ENCODE measurements around the gene ANKRD63. TPM values are rescaled to one million over a fixed set of nuclear protein-coding genes. Genes with fewer than 3 reads are reported as not detected.

The ANKRD63 gene
- total RNA-seq, 1 donor from 2014 or later: not detected

DNA sequence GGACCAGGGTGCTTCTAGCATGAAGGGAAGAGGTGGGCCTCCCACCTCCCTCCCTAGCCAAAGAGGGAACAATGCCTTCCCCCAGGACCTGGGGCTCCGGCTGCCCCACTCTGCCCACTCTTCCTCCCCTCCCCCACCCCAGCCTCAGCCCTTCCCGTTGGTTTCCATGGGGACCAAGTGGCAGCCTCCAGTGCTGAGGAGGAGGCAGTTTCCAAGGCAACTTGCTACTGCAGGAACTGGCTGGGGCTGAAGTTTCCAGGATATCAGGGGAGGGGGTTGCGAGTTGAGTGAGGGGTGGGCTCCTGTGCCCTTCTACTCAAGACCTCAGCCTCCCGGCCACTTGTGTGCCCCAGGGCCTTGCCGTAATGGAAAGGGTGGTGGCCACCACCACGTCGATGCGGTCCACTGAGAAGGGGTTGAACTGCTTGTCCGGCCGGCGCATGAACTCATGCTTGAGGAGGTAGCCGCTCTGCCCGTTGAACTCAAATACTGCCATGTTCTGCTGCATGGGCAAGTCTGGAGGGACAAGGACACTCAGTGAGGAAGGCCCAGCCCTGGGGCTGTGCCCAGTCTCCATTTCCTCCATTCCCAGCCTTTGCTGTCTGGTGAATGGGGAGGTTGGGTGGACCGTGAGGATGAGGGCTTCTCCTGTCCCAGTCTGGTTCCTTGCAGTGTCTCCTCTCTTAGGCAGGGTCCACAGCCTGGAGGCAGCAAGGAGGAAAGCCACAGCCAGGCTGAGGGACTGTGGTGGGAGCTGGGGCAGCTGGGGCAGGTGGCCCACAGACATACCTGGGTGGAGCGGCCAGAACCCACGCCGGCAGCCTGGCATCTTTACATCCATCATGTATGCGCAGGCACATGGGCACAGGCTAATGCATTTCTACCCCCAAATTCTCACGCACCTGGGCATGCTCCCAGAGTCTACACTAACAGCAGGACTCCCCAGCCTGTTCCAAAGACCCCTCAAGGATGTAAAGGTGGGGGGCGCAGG lies 11.3 kb upstream of the ANKRD63 start:
- DNase-seq: peak; percentile 22

DNA sequence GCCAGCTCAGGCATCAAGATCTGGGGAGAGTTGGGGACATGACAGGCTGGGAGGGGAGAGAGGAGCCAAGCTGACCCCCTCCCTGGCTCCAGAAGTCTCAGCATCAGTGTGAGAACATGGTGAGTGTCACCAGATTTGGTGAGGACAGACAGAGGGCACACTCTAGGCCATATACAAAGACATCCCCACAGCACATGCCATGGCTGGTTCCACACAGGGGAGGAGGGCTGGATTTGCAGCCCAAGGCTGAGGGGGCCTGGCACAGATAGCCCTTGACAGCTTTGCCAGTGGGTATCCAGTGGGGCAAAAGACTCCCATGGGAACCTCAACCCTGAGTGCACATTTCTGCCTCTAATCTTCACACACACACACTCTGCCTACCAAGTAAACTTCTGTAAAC lies 10.1 kb upstream of the ANKRD63 start:
- DNase-seq: no peak

DNA sequence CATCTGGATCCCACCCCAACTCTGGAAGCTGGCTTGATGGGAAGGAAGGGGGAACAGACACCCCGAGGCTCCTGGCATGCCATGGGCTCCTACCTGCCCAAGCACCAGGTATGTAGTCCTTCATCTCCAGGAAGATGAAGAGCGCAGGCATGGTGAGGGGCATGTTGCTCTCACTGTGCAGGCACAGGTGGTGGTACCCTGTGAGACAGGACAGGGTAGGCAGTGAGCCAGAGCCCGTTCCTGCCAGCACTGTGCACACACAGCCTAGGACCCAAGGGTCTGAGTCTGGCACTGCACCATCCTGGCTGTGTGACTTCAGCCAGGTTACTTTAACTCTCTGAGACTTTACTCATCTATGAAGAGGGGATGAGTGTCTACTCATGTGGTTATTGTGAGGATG lies 9.4 kb upstream of the ANKRD63 start:
- no peak for DNase-seq

DNA sequence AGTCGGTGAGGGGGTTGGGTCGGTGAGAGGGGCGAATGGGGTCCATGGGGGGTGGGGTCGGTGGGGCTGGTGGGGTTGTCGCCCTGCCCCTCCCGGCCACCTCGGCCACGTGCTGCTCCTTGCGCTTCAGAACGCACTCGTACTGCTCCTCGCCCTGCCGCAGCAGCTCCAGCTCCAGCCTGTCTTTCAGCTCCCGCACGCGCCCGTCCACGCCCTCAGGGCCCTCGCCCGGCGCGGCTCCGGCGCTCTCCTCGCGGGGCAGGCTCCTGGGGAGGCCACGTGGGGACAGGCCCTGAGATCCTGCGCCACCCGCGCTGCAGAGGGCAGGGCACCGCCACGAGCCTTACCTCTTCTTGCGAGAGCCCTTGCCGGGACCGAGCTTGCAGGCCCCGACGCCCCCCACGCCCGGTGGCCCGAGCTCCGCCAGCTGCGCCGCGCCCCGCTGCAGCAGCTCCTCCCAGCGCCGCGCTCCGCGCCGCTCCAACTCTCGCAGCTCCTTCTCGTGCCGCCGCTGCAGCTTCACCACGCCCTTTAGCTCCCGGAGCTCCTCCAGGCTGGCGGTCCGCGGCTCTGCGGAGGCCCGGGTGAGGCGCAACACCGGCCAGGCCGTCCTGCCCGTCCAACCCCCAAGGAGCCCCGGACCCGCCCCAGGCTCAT lies 8.2 kb upstream of the ANKRD63 start:
- DNase-seq: no peak

DNA sequence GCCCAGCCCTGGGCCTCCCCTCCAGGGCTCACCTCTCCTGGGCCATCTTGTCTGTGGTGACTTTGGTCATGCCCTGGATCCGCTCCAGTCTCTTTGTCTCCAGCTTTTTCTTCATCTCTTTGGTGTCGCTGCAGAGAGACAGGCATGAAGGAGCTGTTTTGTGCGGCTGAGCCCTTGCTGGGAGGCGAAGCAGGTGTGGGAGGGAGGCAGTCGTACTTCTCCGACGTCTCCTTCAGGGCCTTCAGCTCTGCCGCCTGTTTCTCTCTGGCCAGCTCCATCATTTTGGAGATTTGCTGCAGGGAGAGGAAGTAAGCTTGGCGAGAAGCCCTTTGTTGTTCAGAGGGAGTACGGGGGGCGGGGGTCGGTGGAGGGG lies 7.7 kb upstream of the ANKRD63 start:
- DNase-seq: no peak

DNA sequence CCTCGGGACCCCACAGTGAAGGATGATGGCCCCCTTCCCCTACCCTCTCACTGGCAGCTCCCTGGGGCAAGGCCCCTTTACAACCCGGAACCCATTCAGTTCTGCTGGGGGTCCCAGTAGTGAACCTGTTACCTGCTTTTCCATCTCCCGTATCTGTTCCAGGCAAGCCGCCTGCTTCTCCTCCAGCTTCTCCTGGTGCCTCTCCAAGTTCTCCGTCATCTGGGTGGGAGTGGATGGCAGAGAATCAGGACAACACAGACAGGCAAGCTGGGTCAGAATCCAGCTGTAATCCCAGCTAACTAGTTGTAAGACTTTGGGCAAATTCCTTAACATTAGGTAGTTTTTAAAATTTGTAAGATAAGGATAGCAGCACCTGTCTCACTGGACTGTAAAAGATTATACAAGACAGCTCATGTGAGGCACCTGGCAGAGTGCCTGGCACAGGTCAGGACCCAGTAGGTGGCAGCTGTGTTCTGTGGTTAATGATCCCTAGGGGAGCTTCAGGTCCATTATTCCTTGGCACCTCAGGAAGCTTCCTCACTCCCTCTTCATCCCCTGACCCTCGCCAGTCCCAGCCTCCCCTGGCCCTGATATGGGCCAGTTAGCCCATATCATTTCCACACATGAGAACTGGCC lies 6.4 kb upstream of the ANKRD63 start:
- no peak for DNase-seq

DNA sequence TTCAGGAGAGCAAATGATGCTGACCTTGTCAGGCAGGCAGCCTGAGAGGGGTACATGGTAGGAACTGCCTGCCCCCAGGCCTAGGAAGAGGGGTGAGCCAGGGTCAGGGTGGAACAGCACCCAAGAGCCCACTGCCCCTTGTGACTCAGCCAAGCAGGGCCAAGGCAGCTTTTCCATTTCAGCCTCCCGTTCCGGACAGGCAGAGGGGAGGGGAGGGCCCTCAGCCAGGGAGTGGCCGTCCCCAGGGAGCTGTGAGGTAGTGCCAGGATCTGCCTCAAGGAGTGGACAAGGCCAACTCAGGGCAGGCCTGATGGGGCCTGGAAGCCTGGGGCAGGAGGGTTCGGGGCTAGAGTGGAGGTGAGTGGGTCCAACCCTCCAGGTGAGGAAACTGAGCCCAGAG lies 5.1 kb upstream of the ANKRD63 start:
- DNase-seq: no peak

DNA sequence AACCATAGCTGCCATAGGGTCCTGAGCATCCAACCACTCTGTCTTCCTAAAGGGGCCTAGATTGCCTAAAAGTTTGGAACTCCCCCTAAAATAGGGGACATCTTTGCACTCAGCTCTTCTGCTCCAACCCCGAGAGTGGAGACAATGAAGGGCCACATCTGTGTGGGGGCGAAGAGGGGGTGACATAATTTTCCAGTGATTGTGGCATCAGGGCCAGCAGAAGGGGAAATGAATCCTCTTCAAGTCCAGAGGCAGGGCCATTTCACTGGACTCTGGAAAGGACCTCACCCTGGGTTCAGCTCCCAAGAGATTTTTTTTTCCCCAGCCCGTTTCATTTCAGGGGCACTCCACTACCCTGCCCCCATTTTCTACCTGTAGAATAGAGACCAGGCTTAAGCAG lies 4.6 kb upstream of the ANKRD63 start:
- no peak for DNase-seq

DNA sequence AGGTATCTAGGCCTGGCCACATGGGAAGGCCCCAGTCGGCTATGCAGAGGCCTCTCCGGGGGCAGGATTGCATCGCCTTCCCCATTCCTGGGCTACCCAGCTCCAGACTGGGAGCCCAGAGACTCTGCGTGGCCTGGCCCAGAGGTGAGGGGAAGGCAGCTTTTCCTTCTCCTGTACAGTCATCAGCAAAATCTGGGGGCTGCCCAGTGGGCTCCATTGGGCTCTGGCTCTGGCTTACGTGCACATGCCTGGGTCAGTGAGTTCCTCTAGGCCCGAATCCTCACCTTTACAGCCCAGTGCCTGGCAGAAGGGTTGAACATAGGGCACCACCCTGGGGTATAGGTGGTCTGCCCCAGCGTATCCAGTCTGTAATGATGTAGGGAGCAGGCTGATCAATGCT lies 3.9 kb upstream of the ANKRD63 start:
- no peak for DNase-seq

DNA sequence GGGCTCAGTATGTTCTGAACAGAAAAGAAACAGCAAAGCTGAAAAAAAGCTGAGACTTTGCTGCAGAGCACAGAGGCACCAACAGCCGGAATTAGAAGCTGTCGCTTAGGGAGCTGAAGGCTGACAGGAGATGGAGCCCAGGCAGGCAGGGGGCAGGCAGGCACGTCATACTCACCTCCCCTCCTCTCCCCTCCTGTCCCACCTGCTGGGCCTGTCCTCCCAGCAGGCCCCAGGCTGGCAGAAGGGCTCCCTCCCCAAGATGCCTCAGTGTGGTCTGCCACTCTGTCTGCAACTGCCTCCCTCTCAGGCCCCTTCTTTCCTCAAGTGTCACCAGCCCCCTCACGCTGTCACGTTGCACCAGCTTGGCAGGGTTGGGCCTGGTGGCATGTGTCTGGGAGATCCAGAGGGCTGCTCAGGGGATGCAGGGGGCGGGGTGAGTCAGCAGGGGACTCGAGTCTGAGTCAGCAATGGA lies 3.2 kb upstream of the ANKRD63 start:
- DNase-seq: no peak

DNA sequence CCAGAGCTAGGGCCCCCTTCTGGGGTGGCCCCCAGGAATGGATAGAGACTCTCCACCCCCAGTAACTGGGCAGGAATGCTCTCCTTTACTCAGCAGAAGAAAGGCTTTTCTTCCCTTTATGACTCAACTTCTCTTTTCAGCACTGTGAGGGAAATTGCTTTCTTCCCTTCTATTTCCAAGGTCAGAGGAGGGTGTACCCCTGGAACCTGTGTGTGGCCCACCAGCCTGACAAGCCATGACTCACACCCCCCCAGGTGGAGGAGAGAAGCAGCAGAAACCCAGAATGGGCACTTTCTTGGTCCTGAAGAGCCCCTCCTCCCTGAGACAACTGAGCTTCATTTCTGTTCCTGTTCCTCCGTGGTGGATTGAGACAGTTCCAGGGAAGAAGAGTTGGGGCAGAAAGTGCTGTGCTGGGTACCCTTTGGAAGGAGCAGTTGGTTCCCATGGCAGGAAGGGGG lies 2.7 kb upstream of the ANKRD63 start:
- DNase-seq: no peak

DNA sequence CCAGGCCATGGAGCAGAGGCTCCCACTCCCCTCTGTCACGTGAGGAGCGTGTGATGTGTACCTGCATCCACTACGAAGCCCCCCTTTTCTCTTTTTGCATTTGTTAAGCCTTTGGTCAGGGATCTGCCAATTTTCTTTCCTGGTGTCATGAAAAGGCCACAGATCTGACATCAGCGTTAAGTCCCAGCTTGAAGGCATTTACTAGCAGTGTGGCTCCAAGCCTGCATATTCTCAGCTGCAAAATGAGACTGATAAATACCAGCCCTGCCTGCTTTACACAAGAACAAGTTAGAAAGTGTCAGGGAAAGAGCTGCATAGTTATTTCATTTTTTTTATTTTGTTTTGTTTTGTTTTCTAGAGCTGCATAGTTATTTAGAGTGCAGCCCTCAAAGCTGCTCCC lies 2.3 kb upstream of the ANKRD63 start:
- DNase-seq: no peak

DNA sequence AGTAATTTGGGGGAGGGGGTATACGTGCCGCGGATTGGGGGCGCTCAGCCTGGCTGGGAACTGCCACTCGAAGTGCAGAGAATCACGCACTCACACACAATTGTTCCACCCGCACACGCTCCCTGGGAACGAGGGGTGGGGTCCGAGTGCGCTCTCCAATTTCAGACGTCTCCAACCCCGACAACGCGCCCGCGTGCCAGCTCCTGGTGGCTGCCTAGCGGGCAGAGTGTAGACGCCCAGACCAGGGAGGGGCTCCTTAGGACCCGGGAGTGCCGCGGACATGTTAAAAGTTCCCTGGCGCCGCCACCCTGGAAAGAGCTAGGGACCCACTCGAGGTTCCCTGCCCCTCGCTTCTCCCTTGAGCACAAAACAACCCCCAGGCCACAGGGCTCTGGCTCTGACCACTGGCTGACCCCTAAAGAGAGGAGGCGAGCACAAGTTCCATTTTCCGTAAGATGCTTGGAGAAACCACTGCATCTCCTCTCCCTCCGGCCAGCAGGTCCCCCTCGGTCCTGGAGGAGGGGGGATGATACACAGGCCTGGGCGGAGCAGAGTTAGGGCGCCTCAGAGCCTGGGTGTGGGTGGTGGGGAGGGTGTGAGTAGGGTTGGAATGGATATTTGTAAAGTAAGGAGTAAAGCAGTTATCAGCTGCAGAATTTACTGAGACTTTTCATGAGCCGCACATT lies 894 bp upstream of the ANKRD63 start:
- no peak for DNase-seq

DNA sequence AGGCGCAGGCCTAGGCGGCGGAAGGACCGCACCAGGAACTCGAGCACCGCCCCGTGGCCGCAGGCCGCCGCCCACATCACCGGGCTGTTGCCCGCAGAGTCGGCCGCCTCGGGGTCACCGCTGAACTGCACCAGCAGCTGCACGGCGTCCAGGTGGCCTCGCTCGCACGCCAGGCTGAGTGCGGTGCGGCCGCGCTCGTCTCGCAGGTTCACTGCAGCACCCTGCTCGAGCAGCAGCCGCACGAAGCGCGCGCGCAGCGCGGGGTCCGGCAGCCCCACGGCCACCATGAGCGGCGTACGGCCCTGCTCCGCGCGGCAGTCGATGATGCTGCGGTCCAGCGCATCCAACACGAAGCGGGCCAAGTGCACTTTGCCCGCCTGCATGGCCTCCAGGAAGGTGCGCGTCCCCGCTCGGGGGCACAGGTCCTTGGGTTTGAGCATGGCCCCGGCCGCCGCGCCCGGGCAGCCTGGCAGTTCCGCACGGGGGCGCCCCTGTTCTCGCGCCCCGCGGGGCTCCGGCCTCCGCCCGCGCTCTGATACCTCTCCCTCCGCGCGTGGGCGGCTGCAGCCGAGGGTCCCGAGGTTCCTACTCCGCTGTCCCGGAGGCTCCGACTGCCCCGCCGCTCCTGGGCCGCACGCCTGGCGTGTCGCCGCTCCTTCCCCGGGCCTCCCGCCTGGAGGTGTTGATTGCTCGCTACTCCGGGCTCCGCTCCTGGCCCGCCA lies 556 bp downstream of the ANKRD63 start:
- no peak for DNase-seq

DNA sequence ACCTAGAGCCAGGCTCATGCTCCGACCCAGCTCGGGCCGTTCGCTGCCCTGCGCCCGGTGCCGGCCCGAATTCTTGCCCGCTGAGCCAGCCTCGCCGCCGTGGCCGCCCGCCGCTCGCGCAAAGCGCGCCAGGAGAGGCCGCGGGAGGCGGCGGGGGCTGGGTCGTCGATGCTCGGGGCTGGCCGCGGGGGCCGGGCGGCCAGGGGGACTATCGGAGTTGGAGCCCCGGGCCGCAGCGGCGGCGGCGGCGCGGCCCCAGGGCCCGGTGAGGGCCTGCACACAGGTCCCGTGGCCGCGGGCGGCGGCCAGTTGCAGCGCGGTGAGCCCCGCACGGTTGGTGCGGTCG lies 1.1 kb downstream of the ANKRD63 start:
- DNase-seq: no peak

DNA sequence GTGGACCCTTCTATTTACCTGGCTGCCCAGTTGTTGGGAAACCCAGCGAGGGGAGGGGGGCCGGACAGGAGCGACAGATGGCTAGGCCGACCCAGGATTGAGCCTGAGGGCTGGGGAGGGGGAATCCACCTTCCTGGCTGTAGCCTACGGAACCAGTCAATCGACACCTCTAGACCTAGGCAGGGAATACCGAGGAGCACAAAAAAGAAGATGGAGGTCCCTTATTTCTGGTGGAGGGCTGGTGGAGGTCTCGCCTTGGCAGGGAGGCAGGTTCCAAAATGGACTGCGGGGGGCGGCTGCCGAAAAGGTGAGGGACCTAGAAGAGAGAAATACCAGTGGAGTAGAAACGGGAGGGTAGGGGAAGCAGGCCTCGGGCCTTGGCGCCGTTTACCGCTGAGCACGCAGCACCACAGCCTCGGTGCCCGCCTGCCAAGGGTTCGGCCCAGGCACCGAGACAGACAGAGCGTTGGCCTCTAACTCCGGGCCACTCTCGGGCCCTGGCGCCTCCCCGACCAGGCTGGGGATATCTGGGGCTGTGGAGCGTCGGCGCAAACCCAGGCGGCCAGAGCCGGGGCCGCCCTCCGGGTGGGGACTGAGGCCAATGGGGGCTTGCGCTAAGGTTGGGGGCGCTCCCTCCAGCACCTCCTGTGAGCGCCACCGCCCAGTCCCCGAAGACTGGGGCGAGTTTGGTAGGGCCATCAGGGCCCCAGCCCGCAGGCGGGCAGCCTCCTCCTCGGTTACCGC lies 1.6 kb downstream of the ANKRD63 start:
- no peak for DNase-seq

DNA sequence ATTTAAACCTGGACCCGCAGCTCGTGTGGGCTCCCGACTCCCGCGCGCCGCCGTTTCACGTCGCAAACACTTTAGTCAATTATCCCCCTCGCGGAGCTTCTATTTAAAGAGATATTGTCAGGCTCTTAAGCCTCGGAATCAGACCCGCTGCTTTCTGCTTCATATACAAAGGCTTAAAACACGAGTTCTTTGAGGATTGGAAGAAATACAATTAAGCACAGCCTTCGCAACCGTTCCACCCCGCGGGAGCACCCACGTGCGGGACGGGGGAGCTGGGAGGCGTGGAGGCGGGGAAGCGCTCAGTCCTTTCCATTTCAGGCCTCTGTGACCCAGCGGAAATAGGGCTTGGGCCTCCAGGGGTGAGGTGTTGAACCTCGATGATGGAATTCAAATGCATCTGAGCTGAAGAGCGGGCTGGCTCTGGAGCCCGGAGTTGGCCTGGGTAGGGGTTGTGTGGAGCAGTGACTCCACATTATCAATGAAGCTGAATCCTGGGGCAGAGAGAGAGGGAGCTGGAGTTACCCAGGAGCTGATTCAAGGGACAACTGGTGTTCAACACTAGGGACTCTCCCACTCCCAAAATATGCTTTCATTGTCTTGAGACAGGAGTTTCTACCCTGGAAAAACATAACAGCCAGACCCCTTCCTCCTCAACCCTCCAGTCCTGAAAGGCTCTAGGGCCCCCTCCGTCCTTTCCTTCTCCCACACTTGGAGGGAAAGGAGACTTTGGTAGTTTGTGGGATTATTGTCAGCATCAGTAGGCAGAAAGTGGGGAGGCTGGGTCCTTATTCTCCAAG lies 2.4 kb downstream of the ANKRD63 start:
- no peak for DNase-seq

DNA sequence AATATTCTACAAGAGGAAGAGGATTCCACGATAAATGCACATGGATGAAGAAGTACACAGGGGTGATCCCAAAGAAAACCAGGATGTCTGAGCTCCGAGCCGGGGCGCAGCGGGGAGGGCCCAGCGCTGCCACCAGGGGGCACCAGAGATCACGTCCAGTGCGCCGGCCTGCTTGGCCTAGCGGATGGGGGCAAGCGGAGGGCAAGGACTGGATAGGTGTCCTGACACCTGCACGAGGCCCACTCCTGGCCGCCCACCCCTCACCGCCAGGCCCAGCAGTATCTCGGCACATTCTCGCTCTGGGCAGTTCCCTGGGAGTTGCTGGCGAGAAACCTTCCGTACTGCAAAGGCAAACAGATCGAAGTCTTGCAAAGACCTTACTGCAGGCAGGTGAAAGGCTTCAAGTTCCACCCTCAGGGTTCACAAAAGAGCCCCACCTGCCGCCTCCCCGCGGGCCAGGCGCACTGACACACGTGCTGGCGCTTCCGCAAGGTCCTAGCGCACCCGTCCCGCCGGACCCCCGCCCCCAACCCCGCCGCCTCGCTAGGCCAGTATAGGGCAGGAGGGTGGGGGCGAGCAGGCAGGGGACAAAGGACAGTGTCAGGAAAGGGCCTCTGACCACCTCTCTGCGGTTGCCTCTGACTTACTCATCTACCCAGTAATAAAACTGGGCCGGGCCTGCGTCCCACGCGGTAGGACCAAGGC lies 3.3 kb downstream of the ANKRD63 start:
- peak; percentile 42 for DNase-seq

DNA sequence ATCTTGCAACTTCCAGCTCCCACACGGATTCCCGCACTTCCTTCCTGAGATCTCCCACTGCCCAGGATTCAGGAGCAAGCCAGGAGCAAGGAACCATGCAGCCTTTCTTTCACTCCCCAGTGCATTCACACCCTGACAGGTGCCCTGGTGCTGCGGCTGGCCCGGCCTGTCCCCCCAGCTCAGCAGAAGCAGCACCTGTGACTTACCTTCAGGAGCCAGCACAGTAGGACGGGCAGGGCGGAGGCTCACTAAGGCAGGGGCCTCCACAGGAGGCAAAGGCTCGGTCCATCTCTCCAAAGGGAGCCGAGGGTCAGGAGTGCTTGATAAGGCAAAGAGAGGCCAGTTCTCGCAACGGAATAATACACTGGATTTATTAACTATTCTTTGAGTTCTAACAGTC lies 4.8 kb downstream of the ANKRD63 start:
- no peak for DNase-seq

DNA sequence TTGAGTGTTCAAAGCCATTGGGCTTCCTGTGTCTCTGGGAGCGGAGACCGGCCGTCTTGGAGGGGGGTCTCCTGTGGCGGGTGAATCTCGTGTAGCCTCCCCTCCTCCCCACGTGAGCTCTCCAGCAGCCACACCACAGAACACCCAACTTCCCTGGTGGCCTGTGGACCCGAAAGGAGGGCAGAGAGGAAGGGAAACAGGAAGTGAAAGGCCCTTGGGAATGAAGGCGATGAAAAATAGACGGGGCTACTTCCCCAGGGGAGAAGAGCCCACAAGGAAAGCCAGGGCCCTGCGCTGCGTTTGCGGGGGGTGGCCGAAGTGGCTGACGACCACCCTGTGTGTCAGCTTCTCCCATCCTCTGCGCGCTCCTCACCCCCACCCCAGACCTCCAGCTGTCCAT lies 5.4 kb downstream of the ANKRD63 start:
- no peak for DNase-seq

Data from occipital lobe (tissue), 2 donors.